Measurements from ENCODE around the gene UBE2V1. TPM values are rescaled to one million over a fixed set of nuclear protein-coding genes. Genes with fewer than 3 reads are reported as not detected.

Gene UBE2V1
- total RNA-seq, 1 experiment from 2014 or later = 212 TPM

GRCh38 chr20:50071039-50071888 is 41.7 kb downstream of the UBE2V1 start:
- intact Hi-C loops (cut with micrococcal nuclease; ENCODE audit: unreplicated experiment) = loop anchor here (1.0 to 5.0 kb wide), 2 partner anchors 92 to 96 kb away; no protein-coding TSS in a partner anchor
- peaks cover 28% of the 10 kb centered on the region for H3K27me3 Mint-ChIP-seq (ENCODE audit: unreplicated experiment)
- H3K4me3 Mint-ChIP-seq (ENCODE audit: low read depth, unreplicated experiment) = peak overlapping the region; percentile 70
- no peak overlapping the region for H3K27ac Mint-ChIP-seq (ENCODE audit: unreplicated experiment)
- H3K9me3 Mint-ChIP-seq (ENCODE audit: low read depth, unreplicated experiment) = no peaks in the 10 kb centered on the region
- TF ChIP-seq, protein P1, sequence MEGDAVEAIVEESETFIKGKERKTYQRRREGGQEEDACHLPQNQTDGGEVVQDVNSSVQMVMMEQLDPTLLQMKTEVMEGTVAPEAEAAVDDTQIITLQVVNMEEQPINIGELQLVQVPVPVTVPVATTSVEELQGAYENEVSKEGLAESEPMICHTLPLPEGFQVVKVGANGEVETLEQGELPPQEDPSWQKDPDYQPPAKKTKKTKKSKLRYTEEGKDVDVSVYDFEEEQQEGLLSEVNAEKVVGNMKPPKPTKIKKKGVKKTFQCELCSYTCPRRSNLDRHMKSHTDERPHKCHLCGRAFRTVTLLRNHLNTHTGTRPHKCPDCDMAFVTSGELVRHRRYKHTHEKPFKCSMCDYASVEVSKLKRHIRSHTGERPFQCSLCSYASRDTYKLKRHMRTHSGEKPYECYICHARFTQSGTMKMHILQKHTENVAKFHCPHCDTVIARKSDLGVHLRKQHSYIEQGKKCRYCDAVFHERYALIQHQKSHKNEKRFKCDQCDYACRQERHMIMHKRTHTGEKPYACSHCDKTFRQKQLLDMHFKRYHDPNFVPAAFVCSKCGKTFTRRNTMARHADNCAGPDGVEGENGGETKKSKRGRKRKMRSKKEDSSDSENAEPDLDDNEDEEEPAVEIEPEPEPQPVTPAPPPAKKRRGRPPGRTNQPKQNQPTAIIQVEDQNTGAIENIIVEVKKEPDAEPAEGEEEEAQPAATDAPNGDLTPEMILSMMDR (IDR thresholded peaks at IDR 0.05; ENCODE audit: unreplicated experiment) = peak; percentile 100
- CTCF ChIA-PET = interaction anchor here (0.5 to 5.4 kb wide), 37 partner anchors 8 to 1746 kb away, joined by 3 to 134 read pairs (median 3); partner anchors contain the start of genes RNF114 and SNAI1
- BruUV-seq (replicated peaks) = no TSS peak
- DNase-seq = peak; percentile 99
- H3K4me1 Mint-ChIP-seq (ENCODE audit: low read depth, unreplicated experiment) = peaks cover 9% of the 10 kb centered on the region
- H3K36me3 Mint-ChIP-seq (ENCODE audit: insufficient read depth, unreplicated experiment) = peaks cover under 1% of the 10 kb centered on the region

GRCh38 chr20:50070361-50070760 is 42.6 kb downstream of the UBE2V1 start:
- Mint-ChIP-seq H3K27me3 (ENCODE audit: unreplicated experiment) (peaks cover 28% of the 10 kb centered on the region), H3K9me3 (ENCODE audit: low read depth, unreplicated experiment) (no peaks in the 10 kb centered on the region), H3K4me1 (ENCODE audit: low read depth, unreplicated experiment) (peaks cover 9% of the 10 kb centered on the region), H3K4me3 (ENCODE audit: low read depth, unreplicated experiment) (no peak overlapping the region), H3K27ac (ENCODE audit: unreplicated experiment) (no peak overlapping the region), H3K36me3 (ENCODE audit: insufficient read depth, unreplicated experiment) (no peaks in the 10 kb centered on the region)
- CTCF ChIA-PET = interaction anchor here (0.7 to 5.4 kb wide), 9 partner anchors 30 to 214 kb away, joined by 3 to 134 read pairs (median 7); partner anchors contain the start of gene SNAI1
- no TSS peak for BruUV-seq (replicated peaks)
- intact Hi-C loops (cut with micrococcal nuclease; ENCODE audit: unreplicated experiment) = loop anchor here (5.0 kb wide), 1 partner anchor 97 kb away; no protein-coding TSS in a partner anchor
- TF ChIP-seq, protein P1 (IDR thresholded peaks at IDR 0.05; ENCODE audit: unreplicated experiment) = peak; percentile 27
- no peak for DNase-seq

DNA sequence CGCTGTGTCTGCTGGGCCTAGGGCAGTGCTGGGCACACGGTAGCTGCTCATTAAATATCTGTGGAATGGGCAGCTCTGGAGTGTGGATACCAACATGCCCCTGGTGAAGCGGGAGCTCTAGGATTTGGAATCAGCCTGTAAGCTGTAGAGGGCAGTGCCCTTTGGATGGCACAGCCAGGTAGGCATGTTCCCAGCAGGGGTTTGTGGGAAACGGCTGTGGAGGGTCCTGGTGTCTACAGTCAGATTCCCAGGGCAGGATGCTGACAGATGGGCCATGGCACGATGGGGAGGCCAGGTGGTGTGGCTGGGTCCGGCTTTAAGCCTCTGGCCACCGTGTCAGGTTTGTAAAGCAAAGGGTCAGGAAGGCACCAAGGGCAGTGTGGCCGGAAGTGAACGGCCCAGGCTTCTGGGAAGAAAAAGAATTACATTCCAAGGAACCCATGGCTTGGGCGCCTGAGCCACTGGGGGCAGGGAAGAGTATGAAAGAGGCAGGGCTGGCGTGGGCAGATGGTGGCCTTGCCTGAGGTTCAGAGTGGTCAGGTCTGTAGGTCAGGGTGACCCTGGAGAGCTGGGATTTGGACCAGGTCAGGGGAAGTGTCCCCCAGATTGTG is 44.8 kb downstream of the UBE2V1 start:
- H3K4me3 Mint-ChIP-seq (ENCODE audit: low read depth, unreplicated experiment) = no peak overlapping the region
- no peak for DNase-seq
- TF ChIP-seq, protein P1 (IDR thresholded peaks at IDR 0.05; ENCODE audit: unreplicated experiment) = no peak
- H3K4me1 Mint-ChIP-seq (ENCODE audit: low read depth, unreplicated experiment) = peaks cover 9% of the 10 kb centered on the region
- no peak overlapping the region for H3K27ac Mint-ChIP-seq (ENCODE audit: unreplicated experiment)
- no TSS peak for BruUV-seq (replicated peaks)
- CTCF ChIA-PET = interaction anchor here (5.4 kb wide), 1 partner anchor 88 kb away, joined by 134 read pairs; the partner anchor contains the start of gene SNAI1
- intact Hi-C loops (cut with micrococcal nuclease; ENCODE audit: unreplicated experiment) = no loop called here
- no peaks in the 10 kb centered on the region for H3K36me3 Mint-ChIP-seq (ENCODE audit: insufficient read depth, unreplicated experiment)
- H3K9me3 Mint-ChIP-seq (ENCODE audit: low read depth, unreplicated experiment) = no peaks in the 10 kb centered on the region
- peaks cover 28% of the 10 kb centered on the region for H3K27me3 Mint-ChIP-seq (ENCODE audit: unreplicated experiment)

- peaks cover 28% of the 10 kb centered on the region for H3K27me3 Mint-ChIP-seq (ENCODE audit: unreplicated experiment)
These were observed 45.5 kb downstream of the UBE2V1 start for GRCh38 chr20:50067461-50067860.

More at GRCh38 chr20:50067461-50067860, 45.5 kb downstream of the UBE2V1 start:
- no peak for DNase-seq
- intact Hi-C loops (cut with micrococcal nuclease; ENCODE audit: unreplicated experiment) = no loop called here
- no TSS peak for BruUV-seq (replicated peaks)
- Mint-ChIP-seq H3K27ac (ENCODE audit: unreplicated experiment) (no peak overlapping the region), H3K4me3 (ENCODE audit: low read depth, unreplicated experiment) (no peak overlapping the region), H3K36me3 (ENCODE audit: insufficient read depth, unreplicated experiment) (no peaks in the 10 kb centered on the region), H3K4me1 (ENCODE audit: low read depth, unreplicated experiment) (peaks cover 9% of the 10 kb centered on the region), H3K9me3 (ENCODE audit: low read depth, unreplicated experiment) (no peaks in the 10 kb centered on the region)
- TF ChIP-seq, protein P1 (IDR thresholded peaks at IDR 0.05; ENCODE audit: unreplicated experiment) = no peak
- CTCF ChIA-PET = interaction anchor here (0.6 kb wide), 1 partner anchor 1781 kb away, joined by 3 read pairs; no protein-coding TSS in a partner anchor
